Liver (tissue), 9 donors: ENCODE measurements around the gene PAAF1. TPM values are rescaled to one million over a fixed set of nuclear protein-coding genes. Genes with fewer than 3 reads are reported as not detected.

Experiments used
- DNase-seq: peaks from one replicate; pipeline ENCODE4 v3.0.0-alpha.2; 2017; ENCODE audit warnings: low spot score
- H3K27ac ChIP-seq, 2 donors: one replicate each; pipeline ENCODE4 v1.7.0; 2013; ENCODE audit warnings: inconsistent platforms in 2 of 2, low read length in 2 of 2, control low read depth in 1 of 2, low read depth in 1 of 2, mild to moderate bottlenecking in 1 of 2
- H3K27me3 ChIP-seq, 4 donors: one replicate each; pipeline versions ENCODE4 v1.6.1 to v1.7.0; 2013; ENCODE audit warnings: low read length in 3 of 4, inconsistent platforms in 1 of 4, mild to moderate bottlenecking in 1 of 4, moderate library complexity in 1 of 4; ENCODE audit not compliant: control insufficient read depth in 4 of 4, insufficient read depth in 4 of 4
- H3K36me3 ChIP-seq, 4 donors: one replicate each; pipeline versions ENCODE4 v1.6.1 to v1.7.0; 2013; ENCODE audit warnings: low read length in 3 of 4, mild to moderate bottlenecking in 3 of 4, low read depth in 1 of 4, moderate library complexity in 1 of 4; ENCODE audit not compliant: control insufficient read depth in 4 of 4, insufficient read depth in 3 of 4
- H3K4me1 ChIP-seq, 4 donors: one replicate each; pipeline versions ENCODE4 v1.6.1 to v1.7.0; 2013; ENCODE audit warnings: low read length in 3 of 4, mild to moderate bottlenecking in 3 of 4, moderate library complexity in 1 of 4; ENCODE audit not compliant: control insufficient read depth in 4 of 4, insufficient read depth in 4 of 4
- H3K4me3 ChIP-seq, 3 donors: one replicate each; pipeline versions ENCODE4 v1.6.1 to v1.7.0; 2013; ENCODE audit warnings: low read length in 3 of 3, control low read depth in 1 of 3, low read depth in 1 of 3, mild to moderate bottlenecking in 1 of 3
- H3K9ac ChIP-seq, 2 donors: one replicate each; pipeline ENCODE4 v1.7.0; 2013; ENCODE audit warnings: low read length in 2 of 2, mild to moderate bottlenecking in 2 of 2, moderate library complexity in 2 of 2, control low read depth in 1 of 2, low read depth in 1 of 2
- H3K9me3 ChIP-seq, 4 donors: one replicate each; pipeline versions ENCODE4 v1.6.1 to v1.7.0; 2013; ENCODE audit warnings: low read length in 3 of 4; ENCODE audit not compliant: control insufficient read depth in 4 of 4
- EGR1 ChIP-seq, 2 donors: IDR thresholded peaks; 2 replicates each; pipeline ENCODE4 v1.6.1; 2016 to 2018; ENCODE audit warnings: antibody characterized with exemption in 2 of 2, low read depth in 2 of 2
- FOXA1 ChIP-seq: IDR thresholded peaks from 2 replicates; pipeline ENCODE4 v1.6.1; 2016; ENCODE audit warnings: antibody characterized with exemption
- FOXA2 ChIP-seq: IDR thresholded peaks from 2 replicates; pipeline ENCODE4 v1.6.1; 2016; ENCODE audit warnings: antibody characterized with exemption
- GABPA ChIP-seq, 2 donors: IDR thresholded peaks in 1 of 2; conservative IDR thresholded peaks in 1 of 2; 2 replicates each; pipeline ENCODE4 v1.6.1; 2016; ENCODE audit warnings: antibody characterized with exemption in 2 of 2, mild to moderate bottlenecking in 1 of 2, moderate library complexity in 1 of 2
- HNF4A ChIP-seq, 2 donors: conservative IDR thresholded peaks; 2 replicates each; pipeline ENCODE4 v1.6.1; 2016; ENCODE audit warnings: antibody characterized with exemption in 2 of 2, mild to moderate bottlenecking in 2 of 2
- HNF4G ChIP-seq: IDR thresholded peaks from 2 replicates; pipeline ENCODE4 v1.6.1; 2016; ENCODE audit warnings: antibody characterized with exemption
- JUND ChIP-seq, 2 donors: IDR thresholded peaks; 2 replicates each; pipeline ENCODE4 v1.6.1; 2016; ENCODE audit warnings: antibody characterized with exemption in 2 of 2
- NR2F2 ChIP-seq: IDR thresholded peaks from 2 replicates; pipeline ENCODE4 v1.6.1; 2016; ENCODE audit warnings: antibody characterized with exemption
- RAD21 ChIP-seq, 2 donors: IDR thresholded peaks; 2 replicates each; pipeline ENCODE4 v1.6.1; 2016; ENCODE audit warnings: antibody characterized with exemption in 2 of 2, mild to moderate bottlenecking in 2 of 2
- RXRA ChIP-seq, 2 donors: IDR thresholded peaks; 2 replicates each; pipeline ENCODE4 v1.6.1; 2017 to 2018; ENCODE audit warnings: antibody characterized with exemption in 2 of 2, mild to moderate bottlenecking in 1 of 2
- SP1 ChIP-seq: IDR thresholded peaks from 2 replicates; pipeline ENCODE4 v1.6.1; 2018; ENCODE audit warnings: antibody characterized with exemption, mild to moderate bottlenecking
- TAF1 ChIP-seq: conservative IDR thresholded peaks from 2 replicates; pipeline ENCODE4 v1.6.1; 2016; ENCODE audit warnings: antibody characterized with exemption, mild to moderate bottlenecking
- YY1 ChIP-seq: IDR thresholded peaks from 2 replicates; pipeline ENCODE4 v1.6.1; 2016; ENCODE audit warnings: antibody characterized with exemption, mild to moderate bottlenecking
- WGBS: extraction: QIAGEN DNeasy Blood & Tissue Kit; methylation state at CpG from one replicate; pipeline ENCODE4 v1.1.7; 2013; 5-methylcytosine and 5-hydroxymethylcytosine counted together
- polyA plus RNA-seq, 2 donors: library from polyadenylated mRNA; stranded (reverse) in 1 of 2; unstranded in 1 of 2; fragments of 200-250 nt in 1 of 2; fragments of >200 nt in 1 of 2; fragmentation: Nextera tagmentation in 1 of 2; extraction: Ambion mirVana in 1 of 2; gene quantifications; one replicate each; pipeline versions ENCODE4 v1.2.1 to v1.2.3, GENCODE V29; 2013 to 2015
- total RNA-seq, 2 donors: library from RNA; depleted of rRNA; stranded (reverse); fragments of >200 nt; gene quantifications; one replicate each; pipeline ENCODE4 v1.2.3, GENCODE V29; 2014
- TF ChIP-seq, protein P1 (sequence below): IDR thresholded peaks from 2 replicates; pipeline ENCODE4 v1.6.1; 2016; ENCODE audit warnings: antibody characterized with exemption
- TF ChIP-seq, protein P2 (sequence below): fragments of 150-350 bp; IDR thresholded peaks from 2 replicates; pipeline ENCODE4 v1.5.1; 2017; ENCODE audit warnings: improper control_type of control experiment, low read depth, low read length; ENCODE audit not compliant: missing input control
- TF ChIP-seq, protein P3 (sequence below): IDR thresholded peaks from 2 replicates; pipeline ENCODE4 v1.6.1; 2016; ENCODE audit warnings: antibody characterized with exemption, mild to moderate bottlenecking
- TF ChIP-seq, protein P4 (sequence below): IDR thresholded peaks from 2 replicates; pipeline ENCODE4 v1.6.1; 2016; ENCODE audit warnings: antibody characterized with exemption
- TF ChIP-seq, protein P5 (sequence below): IDR thresholded peaks from 2 replicates; pipeline ENCODE4 v1.6.1; 2016; ENCODE audit warnings: antibody characterized with exemption
- donor health status: healthy.
- donor health status: healthy.
- donor health status: healthy.
- donor health status: healthy.
- donor health status: healthy.

The PAAF1 gene
- total and polyA plus RNA-seq, 4 donors, result 5.3 to 10.4 (median 8.3) TPM

DNA sequence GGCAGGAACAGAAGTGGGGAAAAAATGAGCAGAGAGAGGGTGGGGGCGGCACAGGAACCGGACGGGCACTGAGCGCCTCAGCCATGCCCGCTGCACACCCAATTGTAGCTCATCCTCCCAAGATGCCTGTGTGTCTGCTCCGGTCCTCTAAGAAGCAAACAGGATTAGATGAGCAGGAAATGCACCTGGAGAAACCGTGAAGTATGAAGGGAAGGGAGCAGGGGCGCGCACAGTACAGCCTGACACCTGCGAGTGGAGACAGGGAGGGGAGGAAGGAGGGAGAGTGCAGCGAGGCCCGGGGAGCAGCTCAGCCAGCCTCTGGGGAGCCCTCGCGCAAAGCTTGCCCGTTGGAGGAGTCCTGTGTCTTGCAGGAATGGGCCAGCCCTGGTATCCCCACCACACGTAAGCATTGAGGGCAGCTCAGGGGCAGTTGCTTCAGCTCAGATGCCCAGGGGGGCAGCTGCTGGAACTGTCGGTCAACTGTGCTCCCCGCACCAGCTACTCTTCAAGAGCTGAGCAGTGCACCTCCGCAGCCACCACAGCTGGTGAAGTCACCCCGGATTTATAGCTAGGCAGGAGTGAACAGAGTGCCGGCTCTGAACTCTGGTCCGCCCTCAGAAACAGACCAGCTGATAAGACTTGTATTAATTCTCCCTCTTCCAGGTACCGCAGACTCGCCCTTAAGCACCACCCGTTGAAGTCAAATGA lies 81.0 kb downstream of the PAAF1 start:
- Histone ChIP-seq H3K9ac (no peak overlapping the region), H3K4me3 (no peak overlapping the region), H3K36me3 (no peaks in the 10 kb centered on the region), H3K4me1 (no peaks in the 10 kb centered on the region), H3K27me3 (no peaks in the 10 kb centered on the region), H3K9me3 (no peaks in the 10 kb centered on the region), H3K27ac (no peak overlapping the region)
- TF ChIP-seq RAD21 (IDR thresholded peaks at IDR 0.05) (no peak), RXRA (IDR thresholded peaks at IDR 0.05) (no peak), YY1 (no peak), EGR1 (IDR thresholded peaks at IDR 0.05; ENCODE audit: low read depth in 2 of 2) (no peak), GABPA (IDR thresholded peaks at IDR 0.05 in 1 of 2, conservative IDR thresholded peaks at IDR 0.05 in 1 of 2) (no peak), TAF1 (no peak), JUND (IDR thresholded peaks at IDR 0.05) (no peak), HNF4A (conservative IDR thresholded peaks at IDR 0.05) (no peak), FOXA2 (no peak), SP1 (no peak), NR2F2 (no peak), HNF4G (no peak), FOXA1 (no peak)
- TF ChIP-seq, protein P1, sequence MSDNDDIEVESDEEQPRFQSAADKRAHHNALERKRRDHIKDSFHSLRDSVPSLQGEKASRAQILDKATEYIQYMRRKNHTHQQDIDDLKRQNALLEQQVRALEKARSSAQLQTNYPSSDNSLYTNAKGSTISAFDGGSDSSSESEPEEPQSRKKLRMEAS, result no peak
- TF ChIP-seq, protein P2, sequence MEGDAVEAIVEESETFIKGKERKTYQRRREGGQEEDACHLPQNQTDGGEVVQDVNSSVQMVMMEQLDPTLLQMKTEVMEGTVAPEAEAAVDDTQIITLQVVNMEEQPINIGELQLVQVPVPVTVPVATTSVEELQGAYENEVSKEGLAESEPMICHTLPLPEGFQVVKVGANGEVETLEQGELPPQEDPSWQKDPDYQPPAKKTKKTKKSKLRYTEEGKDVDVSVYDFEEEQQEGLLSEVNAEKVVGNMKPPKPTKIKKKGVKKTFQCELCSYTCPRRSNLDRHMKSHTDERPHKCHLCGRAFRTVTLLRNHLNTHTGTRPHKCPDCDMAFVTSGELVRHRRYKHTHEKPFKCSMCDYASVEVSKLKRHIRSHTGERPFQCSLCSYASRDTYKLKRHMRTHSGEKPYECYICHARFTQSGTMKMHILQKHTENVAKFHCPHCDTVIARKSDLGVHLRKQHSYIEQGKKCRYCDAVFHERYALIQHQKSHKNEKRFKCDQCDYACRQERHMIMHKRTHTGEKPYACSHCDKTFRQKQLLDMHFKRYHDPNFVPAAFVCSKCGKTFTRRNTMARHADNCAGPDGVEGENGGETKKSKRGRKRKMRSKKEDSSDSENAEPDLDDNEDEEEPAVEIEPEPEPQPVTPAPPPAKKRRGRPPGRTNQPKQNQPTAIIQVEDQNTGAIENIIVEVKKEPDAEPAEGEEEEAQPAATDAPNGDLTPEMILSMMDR, result no peak
- TF ChIP-seq, protein P3, sequence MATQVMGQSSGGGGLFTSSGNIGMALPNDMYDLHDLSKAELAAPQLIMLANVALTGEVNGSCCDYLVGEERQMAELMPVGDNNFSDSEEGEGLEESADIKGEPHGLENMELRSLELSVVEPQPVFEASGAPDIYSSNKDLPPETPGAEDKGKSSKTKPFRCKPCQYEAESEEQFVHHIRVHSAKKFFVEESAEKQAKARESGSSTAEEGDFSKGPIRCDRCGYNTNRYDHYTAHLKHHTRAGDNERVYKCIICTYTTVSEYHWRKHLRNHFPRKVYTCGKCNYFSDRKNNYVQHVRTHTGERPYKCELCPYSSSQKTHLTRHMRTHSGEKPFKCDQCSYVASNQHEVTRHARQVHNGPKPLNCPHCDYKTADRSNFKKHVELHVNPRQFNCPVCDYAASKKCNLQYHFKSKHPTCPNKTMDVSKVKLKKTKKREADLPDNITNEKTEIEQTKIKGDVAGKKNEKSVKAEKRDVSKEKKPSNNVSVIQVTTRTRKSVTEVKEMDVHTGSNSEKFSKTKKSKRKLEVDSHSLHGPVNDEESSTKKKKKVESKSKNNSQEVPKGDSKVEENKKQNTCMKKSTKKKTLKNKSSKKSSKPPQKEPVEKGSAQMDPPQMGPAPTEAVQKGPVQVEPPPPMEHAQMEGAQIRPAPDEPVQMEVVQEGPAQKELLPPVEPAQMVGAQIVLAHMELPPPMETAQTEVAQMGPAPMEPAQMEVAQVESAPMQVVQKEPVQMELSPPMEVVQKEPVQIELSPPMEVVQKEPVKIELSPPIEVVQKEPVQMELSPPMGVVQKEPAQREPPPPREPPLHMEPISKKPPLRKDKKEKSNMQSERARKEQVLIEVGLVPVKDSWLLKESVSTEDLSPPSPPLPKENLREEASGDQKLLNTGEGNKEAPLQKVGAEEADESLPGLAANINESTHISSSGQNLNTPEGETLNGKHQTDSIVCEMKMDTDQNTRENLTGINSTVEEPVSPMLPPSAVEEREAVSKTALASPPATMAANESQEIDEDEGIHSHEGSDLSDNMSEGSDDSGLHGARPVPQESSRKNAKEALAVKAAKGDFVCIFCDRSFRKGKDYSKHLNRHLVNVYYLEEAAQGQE, result no peak
- TF ChIP-seq, protein P4, sequence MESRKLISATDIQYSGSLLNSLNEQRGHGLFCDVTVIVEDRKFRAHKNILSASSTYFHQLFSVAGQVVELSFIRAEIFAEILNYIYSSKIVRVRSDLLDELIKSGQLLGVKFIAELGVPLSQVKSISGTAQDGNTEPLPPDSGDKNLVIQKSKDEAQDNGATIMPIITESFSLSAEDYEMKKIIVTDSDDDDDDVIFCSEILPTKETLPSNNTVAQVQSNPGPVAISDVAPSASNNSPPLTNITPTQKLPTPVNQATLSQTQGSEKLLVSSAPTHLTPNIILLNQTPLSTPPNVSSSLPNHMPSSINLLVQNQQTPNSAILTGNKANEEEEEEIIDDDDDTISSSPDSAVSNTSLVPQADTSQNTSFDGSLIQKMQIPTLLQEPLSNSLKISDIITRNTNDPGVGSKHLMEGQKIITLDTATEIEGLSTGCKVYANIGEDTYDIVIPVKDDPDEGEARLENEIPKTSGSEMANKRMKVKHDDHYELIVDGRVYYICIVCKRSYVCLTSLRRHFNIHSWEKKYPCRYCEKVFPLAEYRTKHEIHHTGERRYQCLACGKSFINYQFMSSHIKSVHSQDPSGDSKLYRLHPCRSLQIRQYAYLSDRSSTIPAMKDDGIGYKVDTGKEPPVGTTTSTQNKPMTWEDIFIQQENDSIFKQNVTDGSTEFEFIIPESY, result no peak
- TF ChIP-seq, protein P5, sequence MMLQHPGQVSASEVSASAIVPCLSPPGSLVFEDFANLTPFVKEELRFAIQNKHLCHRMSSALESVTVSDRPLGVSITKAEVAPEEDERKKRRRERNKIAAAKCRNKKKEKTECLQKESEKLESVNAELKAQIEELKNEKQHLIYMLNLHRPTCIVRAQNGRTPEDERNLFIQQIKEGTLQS, result no peak
- WGBS, result 68% methylated on average over 25 of the region's 25 CpGs
- DNase-seq, result no peak
